ENCODE measurements around the gene CFAP20DC. TPM values are rescaled to one million over a fixed set of nuclear protein-coding genes. Genes with fewer than 3 reads are reported as not detected.

Gene CFAP20DC
- total RNA-seq, 2 experiments from 2014 or later: 1.0 to 1.8 TPM

- no TSS peak for BruUV-seq (replicated peaks)
- Histone ChIP-seq H3K79me2 (ENCODE audit: insufficient read depth, low read depth, low read length) (no peaks in the 10 kb centered on the region), H3K4me2 (ENCODE audit: low read length) (no peak overlapping the region), H3K4me3 (ENCODE audit: low read depth, low read length, poor library complexity, severe bottlenecking) (no peak overlapping the region), H3K4me1 (ENCODE audit: insufficient read depth, low read length, poor library complexity, severe bottlenecking) (no peaks in the 10 kb centered on the region), H3K27ac (ENCODE audit: low read depth, low read length, poor library complexity, severe bottlenecking) (no peak overlapping the region), H2AFZ (ENCODE audit: low read length) (no peak overlapping the region), H3K9me3 (ENCODE audit: low read length) (no peaks in the 10 kb centered on the region), H3K36me3 (ENCODE audit: insufficient read depth, low read length) (no peaks in the 10 kb centered on the region), H3K9me2 (ENCODE audit: insufficient read depth, low read length) (no peaks in the 10 kb centered on the region), H4K20me1 (ENCODE audit: insufficient read depth, low read length) (no peaks in the 10 kb centered on the region)
- TF ChIP-seq CTCF (conservative IDR thresholded peaks at IDR 0.05; ENCODE audit: low read length) (no peak), EZH2phosphoT487 (IDR thresholded peaks at IDR 0.05; ENCODE audit: borderline replicate concordance, low read depth, low read length) (no peak)
- intact Hi-C loops (cut with micrococcal nuclease; ENCODE audit: unreplicated experiment): no loop called here
- POLR2A ChIA-PET: no interaction called here
- CTCF ChIA-PET (ENCODE audit: unreplicated experiment): no interaction called here
- DNase-seq (ENCODE audit: low spot score): no peak
These were observed 255.1 kb downstream of the CFAP20DC start for GRCh38 chr3:58794750-58795149.

GRCh38 chr3:58793938-58794337, 255.9 kb downstream of the CFAP20DC start:
- Histone ChIP-seq H3K4me2 (ENCODE audit: low read length) (no peak overlapping the region), H4K20me1 (ENCODE audit: insufficient read depth, low read length) (no peaks in the 10 kb centered on the region), H3K36me3 (ENCODE audit: insufficient read depth, low read length) (no peaks in the 10 kb centered on the region), H3K9me3 (ENCODE audit: low read length) (no peaks in the 10 kb centered on the region), H3K9me2 (ENCODE audit: insufficient read depth, low read length) (no peaks in the 10 kb centered on the region), H3K4me1 (ENCODE audit: insufficient read depth, low read length, poor library complexity, severe bottlenecking) (no peaks in the 10 kb centered on the region), H2AFZ (ENCODE audit: low read length) (no peak overlapping the region), H3K4me3 (ENCODE audit: low read depth, low read length, poor library complexity, severe bottlenecking) (no peak overlapping the region), H3K27ac (ENCODE audit: low read depth, low read length, poor library complexity, severe bottlenecking) (no peak overlapping the region), H3K79me2 (ENCODE audit: insufficient read depth, low read depth, low read length) (no peaks in the 10 kb centered on the region)
- CTCF ChIA-PET (ENCODE audit: unreplicated experiment): no interaction called here
- DNase-seq (ENCODE audit: low spot score): no peak
- POLR2A ChIA-PET: no interaction called here
- BruUV-seq (replicated peaks): no TSS peak
- TF ChIP-seq EZH2phosphoT487 (IDR thresholded peaks at IDR 0.05; ENCODE audit: borderline replicate concordance, low read depth, low read length): no peak
- TF ChIP-seq CTCF (conservative IDR thresholded peaks at IDR 0.05; ENCODE audit: low read length): no peak
- intact Hi-C loops (cut with micrococcal nuclease; ENCODE audit: unreplicated experiment): no loop called here

- no TSS peak for BruUV-seq (replicated peaks)
- no peak overlapping the region for H3K4me2 ChIP-seq (ENCODE audit: low read length)
- no peaks in the 10 kb centered on the region for H3K79me2 ChIP-seq (ENCODE audit: insufficient read depth, low read depth, low read length)
- no peak overlapping the region for H2AFZ ChIP-seq (ENCODE audit: low read length)
- H3K27ac ChIP-seq (ENCODE audit: low read depth, low read length, poor library complexity, severe bottlenecking): no peak overlapping the region
- H3K9me2 ChIP-seq (ENCODE audit: insufficient read depth, low read length): no peaks in the 10 kb centered on the region
- H3K4me1 ChIP-seq (ENCODE audit: insufficient read depth, low read length, poor library complexity, severe bottlenecking): no peaks in the 10 kb centered on the region
- intact Hi-C loops (cut with micrococcal nuclease; ENCODE audit: unreplicated experiment): no loop called here
- no peak for DNase-seq (ENCODE audit: low spot score)
- TF ChIP-seq EZH2phosphoT487 (IDR thresholded peaks at IDR 0.05; ENCODE audit: borderline replicate concordance, low read depth, low read length) (no peak), CTCF (conservative IDR thresholded peaks at IDR 0.05; ENCODE audit: low read length) (no peak)
- ChIA-PET POLR2A (no interaction called here), CTCF (ENCODE audit: unreplicated experiment) (no interaction called here)
- no peaks in the 10 kb centered on the region for H3K36me3 ChIP-seq (ENCODE audit: insufficient read depth, low read length)
- no peaks in the 10 kb centered on the region for H4K20me1 ChIP-seq (ENCODE audit: insufficient read depth, low read length)
- H3K9me3 ChIP-seq (ENCODE audit: low read length): no peaks in the 10 kb centered on the region
- H3K4me3 ChIP-seq (ENCODE audit: low read depth, low read length, poor library complexity, severe bottlenecking): no peak overlapping the region
These were observed 256.8 kb downstream of the CFAP20DC start for GRCh38 chr3:58792921-58793451.
